KOPT-K1 (cell line): ENCODE measurements around the gene SLC66A2.

Experiments
- H3K27ac ChIP-seq: fragments of 200-600 bp; sonication (generic); 2 replicates; pipeline ENCODE4 v1.5.1; 2016; ENCODE audit warnings: antibody characterized with exemption, mild to moderate bottlenecking, low read depth, low read length; ENCODE audit not compliant: poor library complexity, severe bottlenecking
- H3K36me3 ChIP-seq: fragments of 200-600 bp; sonication (generic); 2 replicates; pipeline ENCODE4 v1.5.1; 2017; ENCODE audit warnings: antibody characterized with exemption, mild to moderate bottlenecking, low read length, moderate library complexity; ENCODE audit not compliant: insufficient read depth
- H3K9me3 ChIP-seq: fragments of 200-600 bp; sonication (generic); 2 replicates; pipeline ENCODE4 v1.5.1; 2017; ENCODE audit warnings: antibody characterized with exemption, low read length, mild to moderate bottlenecking; ENCODE audit not compliant: insufficient read depth, poor library complexity, severe bottlenecking

The SLC66A2 gene

DNA sequence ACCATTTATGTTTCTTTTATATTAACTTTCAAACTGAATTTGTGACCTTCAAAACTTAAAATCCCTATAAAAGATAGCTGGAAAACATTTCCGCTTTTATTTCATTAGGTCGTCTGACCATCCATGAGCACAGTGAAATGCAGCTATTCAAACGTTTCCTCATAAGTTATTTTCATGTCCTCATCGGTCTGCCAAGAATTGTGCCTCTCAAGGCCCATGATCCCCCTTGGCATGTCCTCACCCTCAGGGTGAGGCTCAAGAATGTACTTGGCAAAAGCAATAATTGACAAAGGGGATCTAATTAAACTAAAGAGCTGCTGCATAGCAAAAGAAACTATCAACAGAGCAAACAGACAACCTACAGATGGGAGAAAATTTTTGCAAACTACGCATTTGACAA is 12.4 kb downstream of the SLC66A2 start:
- Histone ChIP-seq H3K36me3 (peaks cover 86% of the 10 kb centered on the region), H3K9me3 (peaks cover 32% of the 10 kb centered on the region), H3K27ac (no peak overlapping the region)

GRCh38 chr18:79938196-79938595 is 13.3 kb downstream of the SLC66A2 start:
- Histone ChIP-seq H3K36me3 (peaks cover 92% of the 10 kb centered on the region), H3K27ac (no peak overlapping the region), H3K9me3 (peaks cover 40% of the 10 kb centered on the region)

GRCh38 chr18:79937103-79937860 is 14.2 kb downstream of the SLC66A2 start:
- Histone ChIP-seq H3K9me3 (peaks cover 49% of the 10 kb centered on the region), H3K36me3 (peaks cover 83% of the 10 kb centered on the region; the same call in 1 of the 2 replicates), H3K27ac (no peak overlapping the region)

DNA sequence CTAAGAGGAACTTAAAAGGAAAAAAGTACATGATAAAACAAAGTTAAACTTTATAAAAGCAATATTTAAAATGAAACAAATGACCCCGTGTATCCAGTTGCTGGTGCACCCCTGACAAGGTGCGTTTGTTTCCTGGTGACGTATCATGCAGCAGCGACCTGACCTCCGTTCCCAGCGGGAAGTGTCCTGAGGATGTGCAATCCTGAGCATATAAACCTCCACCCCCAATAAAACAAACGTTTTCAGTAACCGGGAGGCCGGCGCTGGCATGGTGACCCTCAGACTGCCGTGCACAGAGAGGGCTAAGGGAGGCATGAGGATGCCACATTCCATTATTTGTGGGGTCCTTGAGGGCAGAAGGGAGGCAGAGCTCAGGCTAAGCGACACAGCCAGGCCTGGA is 14.8 kb downstream of the SLC66A2 start:
- Histone ChIP-seq H3K27ac (no peak overlapping the region), H3K36me3 (peaks cover 77% of the 10 kb centered on the region; the same call in 1 of the 2 replicates), H3K9me3 (peaks cover 56% of the 10 kb centered on the region)

DNA sequence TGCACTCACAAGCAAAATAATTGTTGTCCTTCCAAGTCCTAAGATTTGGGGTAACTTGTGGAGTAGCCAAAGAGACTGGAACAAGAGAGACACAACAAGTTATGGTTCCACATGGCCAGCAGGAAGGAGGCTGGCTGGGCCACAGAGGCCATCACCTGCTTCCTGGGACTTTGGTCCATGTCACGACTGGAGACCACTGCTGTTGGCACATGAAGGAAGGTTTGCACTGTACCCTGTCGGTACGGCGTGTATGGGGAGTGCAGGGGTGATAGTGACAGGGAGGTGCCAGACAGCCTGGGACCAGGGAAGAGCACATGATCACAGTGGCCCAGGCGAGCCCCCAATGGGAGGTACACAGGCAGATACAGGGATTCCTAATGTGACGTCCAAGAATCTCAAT is 15.5 kb downstream of the SLC66A2 start:
- H3K36me3 ChIP-seq = peaks cover 70% of the 10 kb centered on the region; the same call in 1 of the 2 replicates
- H3K27ac ChIP-seq = no peak overlapping the region
- peaks cover 63% of the 10 kb centered on the region for H3K9me3 ChIP-seq

- Histone ChIP-seq H3K27ac (no peak overlapping the region), H3K9me3 (peaks cover 67% of the 10 kb centered on the region), H3K36me3 (peaks cover 67% of the 10 kb centered on the region; the same call in 1 of the 2 replicates)
Observed at GRCh38 chr18:79935499-79935898, 16.0 kb downstream of the SLC66A2 start.

GRCh38 chr18:79935098-79935480 is 16.4 kb downstream of the SLC66A2 start:
- peaks cover 63% of the 10 kb centered on the region; the same call in 1 of the 2 replicates for H3K36me3 ChIP-seq
- H3K9me3 ChIP-seq = peaks cover 71% of the 10 kb centered on the region
- H3K27ac ChIP-seq = no peak overlapping the region

GRCh38 chr18:79934311-79935097 is 16.9 kb downstream of the SLC66A2 start:
- H3K27ac ChIP-seq = no peak overlapping the region
- peaks cover 77% of the 10 kb centered on the region for H3K9me3 ChIP-seq
- H3K36me3 ChIP-seq = peaks cover 63% of the 10 kb centered on the region; the same call in 1 of the 2 replicates

- peaks cover 84% of the 10 kb centered on the region for H3K9me3 ChIP-seq
- H3K27ac ChIP-seq = no peak overlapping the region
- H3K36me3 ChIP-seq = peaks cover 64% of the 10 kb centered on the region; the same call in 1 of the 2 replicates
Observed at GRCh38 chr18:79933765-79934164, 17.7 kb downstream of the SLC66A2 start.

DNA sequence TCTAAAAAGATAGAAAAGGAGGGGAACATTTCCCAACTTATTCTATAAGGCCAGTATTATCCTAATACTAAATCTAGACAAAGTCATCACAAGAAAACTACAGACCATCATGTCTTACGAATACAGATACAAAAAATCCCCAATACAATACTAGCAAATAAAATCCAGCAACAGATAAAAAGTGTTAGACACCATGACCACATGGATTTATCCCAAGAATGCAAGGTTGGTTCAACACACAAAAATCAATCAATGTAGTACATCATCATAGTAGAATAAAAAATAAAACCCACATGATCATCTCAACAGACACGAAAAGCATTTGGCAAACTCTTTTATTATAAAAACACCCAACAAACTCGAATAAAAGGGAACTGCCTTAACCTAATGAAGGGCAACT is 18.5 kb downstream of the SLC66A2 start:
- Histone ChIP-seq H3K27ac (no peak overlapping the region), H3K36me3 (peaks cover 66% of the 10 kb centered on the region; the same call in 1 of the 2 replicates)

GRCh38 chr18:79931475-79931874 is 20.0 kb downstream of the SLC66A2 start:
- peaks cover 54% of the 10 kb centered on the region; the same call in 1 of the 2 replicates for H3K36me3 ChIP-seq
- H3K9me3 ChIP-seq = peaks cover 75% of the 10 kb centered on the region
- H3K27ac ChIP-seq = no peak overlapping the region

More for the DNA sequence above, 18.5 kb downstream of the SLC66A2 start:
- peaks cover 83% of the 10 kb centered on the region for H3K9me3 ChIP-seq

GRCh38 chr18:79930020-79930642 is 21.3 kb downstream of the SLC66A2 start:
- no peak overlapping the region for H3K27ac ChIP-seq
- peaks cover 41% of the 10 kb centered on the region; the same call in 1 of the 2 replicates for H3K36me3 ChIP-seq
- H3K9me3 ChIP-seq = peaks cover 61% of the 10 kb centered on the region

DNA sequence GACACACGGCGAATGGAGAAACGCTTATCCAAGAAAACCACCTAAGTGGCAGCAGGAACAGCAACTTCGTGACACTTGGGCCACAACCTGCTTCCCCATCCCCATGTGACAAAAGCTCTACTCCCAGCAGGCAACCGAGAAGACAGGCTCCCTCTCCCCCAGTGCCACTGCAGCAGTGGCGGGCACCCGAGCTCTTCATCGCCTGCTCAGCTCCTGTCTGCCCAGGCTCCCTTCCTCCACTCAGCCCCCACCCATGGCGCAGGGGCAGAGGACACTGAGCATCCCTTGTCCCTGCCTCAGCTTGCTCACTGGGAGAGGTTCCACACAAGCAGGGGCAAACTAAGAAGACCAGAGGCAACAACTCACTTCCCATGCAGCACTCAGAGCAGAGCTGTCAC is 22.9 kb downstream of the SLC66A2 start:
- peaks cover 50% of the 10 kb centered on the region for H3K9me3 ChIP-seq
- no peak overlapping the region for H3K27ac ChIP-seq
- H3K36me3 ChIP-seq = peaks cover 40% of the 10 kb centered on the region; the same call in 1 of the 2 replicates

DNA sequence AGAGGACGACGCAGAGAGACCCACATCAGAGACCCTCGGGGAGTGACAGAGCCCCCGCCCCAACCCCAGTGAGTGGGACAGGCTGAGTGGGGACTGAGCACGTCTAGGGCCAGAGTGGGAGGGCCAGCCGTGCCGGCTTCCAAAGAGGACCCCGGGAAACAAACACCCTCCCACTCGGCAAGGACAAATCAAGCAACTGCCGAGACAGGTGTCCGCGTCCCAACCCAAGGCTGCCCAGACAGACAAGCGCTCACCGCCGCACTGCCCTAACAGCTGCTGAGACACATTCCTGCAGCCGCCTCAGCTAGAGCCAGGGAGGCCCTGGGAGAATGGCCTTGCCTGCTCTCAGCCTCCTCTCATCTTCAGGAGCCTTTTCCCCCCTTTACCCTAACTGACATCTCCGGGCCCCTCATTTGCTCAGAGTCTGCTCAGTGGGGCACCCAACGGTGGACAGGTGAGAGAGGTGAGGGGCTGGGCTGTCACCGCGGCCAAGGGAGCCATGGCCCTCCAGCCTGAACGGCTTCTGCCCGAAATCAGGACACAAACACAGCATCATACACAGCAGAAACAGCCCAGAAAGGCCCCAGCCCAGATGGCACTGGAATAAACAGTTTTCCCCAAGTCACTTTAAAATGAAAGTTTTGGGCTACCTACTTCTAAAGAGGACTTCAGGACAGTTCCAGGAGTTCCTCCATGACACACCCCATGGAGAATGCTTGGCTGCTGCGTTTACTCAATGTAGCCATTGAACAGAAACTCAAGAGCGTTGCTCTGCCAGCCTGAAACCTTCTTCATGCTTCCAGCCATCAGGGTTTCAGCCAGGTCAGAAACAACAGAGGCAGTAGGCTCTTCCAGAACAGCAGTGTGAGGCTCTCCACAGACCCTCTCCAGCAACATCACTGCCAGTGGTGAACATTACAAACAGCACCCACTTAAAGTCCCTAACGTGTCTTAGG is 23.6 kb downstream of the SLC66A2 start:
- H3K36me3 ChIP-seq = peaks cover 37% of the 10 kb centered on the region; the same call in 1 of the 2 replicates
- no peak overlapping the region for H3K27ac ChIP-seq
- peaks cover 44% of the 10 kb centered on the region for H3K9me3 ChIP-seq
